Endothelial cell of umbilical vein (primary cell): Measurements from ENCODE around the gene CEP350. TPM values are rescaled to one million over a fixed set of nuclear protein-coding genes. Genes with fewer than 3 reads are reported as not detected.

Experiments
- BruUV-seq: library from RNA; stranded (reverse); fragments of 400-500 nt; replicated peaks from 2 replicates; lab custom pipeline; 2021; lab: Mats Ljungman, UMichigan
- CTCF ChIA-PET: fragments of 300-600, 350-600 bp; sonication (Branson Sonifier 250); formaldehyde crosslinking; loops from one replicate; lab custom pipeline; 2021; ENCODE audit warnings: antibody characterized with exemption, inconsistent platforms; lab: Charles Lee
- POLR2A ChIA-PET: fragments of 300-600, 350-600 bp; sonication (Branson Sonifier 250); formaldehyde crosslinking; loops from one replicate; lab custom pipeline; 2021; ENCODE audit warnings: antibody characterized with exemption, inconsistent platforms; lab: Charles Lee
- DNase-seq: peaks from one replicate; pipeline ENCODE4 v3.0.0-alpha.2; 2011; ENCODE audit warnings: low read depth, low spot score
- FAIRE-seq: peaks from 2 replicates; lab custom pipeline; 2011; peaks lifted over from hg19 to GRCh38; lab: Jason Lieb, UNC
- H2AFZ ChIP-seq: 2 replicates; pipeline ENCODE4 v1.6.0; 2012; ENCODE audit warnings: low read depth, low read length, control low read depth, inconsistent platforms
- H3K27ac ChIP-seq: 2 replicates; pipeline ENCODE4 v1.5.1; 2011; ENCODE audit warnings: low read depth, mild to moderate bottlenecking, control low read depth, low read length, moderate library complexity; ENCODE audit not compliant: insufficient read depth
- H3K27me3 ChIP-seq, 2 experiments: 2 replicates each; pipeline versions ENCODE4 v1.6.0 to v1.6.1; 2011; ENCODE audit warnings: low read length in 2 of 2, mixed read lengths in 1 of 2; ENCODE audit not compliant: control insufficient read depth in 2 of 2, insufficient read depth in 2 of 2
- H3K36me3 ChIP-seq, 2 experiments: 2 replicates in 1 of 2; 3 replicates in 1 of 2; pipeline ENCODE4 v1.5.1; 2011; ENCODE audit warnings: low read length in 2 of 2, mild to moderate bottlenecking in 1 of 2, moderate library complexity in 1 of 2; ENCODE audit not compliant: control insufficient read depth in 2 of 2, insufficient read depth in 2 of 2; ENCODE audit errors: extremely low read depth in 1 of 2
- H3K4me1 ChIP-seq: 3 replicates; pipeline ENCODE4 v1.5.1; 2011; ENCODE audit warnings: mild to moderate bottlenecking, low read length; ENCODE audit not compliant: control insufficient read depth, insufficient read depth; ENCODE audit errors: extremely low read depth
- H3K4me2 ChIP-seq: 2 replicates; pipeline ENCODE4 v1.6.1; 2011; ENCODE audit warnings: low read length, control low read depth, mixed read lengths; ENCODE audit not compliant: insufficient read depth
- H3K4me3 ChIP-seq, 3 experiments: fragments of 200-600 bp in 1 of 3; sonication (generic), shearing (Covaris generic) in 1 of 3; replicated peaks in 1 of 3; 2 replicates each; pipeline ENCODE4 v1.5.1; 2011 to 2016; ENCODE audit warnings: control low read depth in 3 of 3, low read length in 3 of 3, mild to moderate bottlenecking in 2 of 3, inconsistent platforms in 1 of 3, low read depth in 1 of 3, moderate library complexity in 1 of 3; ENCODE audit not compliant: insufficient read depth in 1 of 3
- H3K79me2 ChIP-seq: 2 replicates; pipeline ENCODE4 v1.6.0; 2012; ENCODE audit warnings: low read length, inconsistent platforms; ENCODE audit not compliant: control insufficient read depth, insufficient read depth
- H3K9ac ChIP-seq: replicated peaks from 2 replicates; pipeline ENCODE3; 2011; ENCODE audit warnings: low read length, control low read depth; ENCODE audit not compliant: insufficient read depth; ENCODE audit errors: extremely low read depth
- H3K9me1 ChIP-seq: replicated peaks from 3 replicates; pipeline ENCODE4 v1.6.0; 2011; ENCODE audit warnings: mild to moderate bottlenecking, low read length; ENCODE audit not compliant: control insufficient read depth, insufficient read depth; ENCODE audit errors: extremely low read depth
- H3K9me3 ChIP-seq: replicated peaks from 2 replicates; pipeline ENCODE4 v1.5.1; 2012; ENCODE audit warnings: low read length, inconsistent platforms; ENCODE audit not compliant: control insufficient read depth, insufficient read depth
- H4K20me1 ChIP-seq: replicated peaks from 2 replicates; pipeline ENCODE3; 2011; ENCODE audit warnings: mild to moderate bottlenecking, low read length; ENCODE audit not compliant: control insufficient read depth, insufficient read depth; ENCODE audit errors: extremely low read depth
- EZH2 ChIP-seq: IDR thresholded peaks from 2 replicates; pipeline ENCODE4 v1.6.1; 2012; ENCODE audit warnings: borderline replicate concordance, low read depth, mild to moderate bottlenecking, moderate library complexity, low read length, inconsistent platforms; ENCODE audit not compliant: severe bottlenecking
- FOS ChIP-seq: IDR thresholded peaks from 2 replicates; pipeline ENCODE4 v1.6.1; 2011; ENCODE audit warnings: mild to moderate bottlenecking, low read length, moderate library complexity, borderline replicate concordance; ENCODE audit not compliant: insufficient read depth
- GATA2 ChIP-seq: IDR thresholded peaks from 2 replicates; pipeline ENCODE4 v1.7.0; 2011; ENCODE audit warnings: low read depth, mild to moderate bottlenecking, moderate library complexity, mixed read lengths, low read length; ENCODE audit not compliant: insufficient read length, insufficient read depth
- JUN ChIP-seq: IDR thresholded peaks from 2 replicates; pipeline ENCODE4 v1.6.1; 2011; ENCODE audit warnings: borderline replicate concordance, low read depth; ENCODE audit not compliant: insufficient read length, insufficient read depth
- MYC ChIP-seq: IDR thresholded peaks from one replicate; pipeline ENCODE4 v1.6.1; 2011; ENCODE audit warnings: mild to moderate bottlenecking, low read depth, low read length
- POLR2A ChIP-seq: IDR thresholded peaks from 2 replicates; pipeline ENCODE4 v1.6.1; 2012; ENCODE audit warnings: low read depth, mild to moderate bottlenecking, control low read depth, low read length
- POLR2AphosphoS5 ChIP-seq: IDR thresholded peaks from 2 replicates; pipeline ENCODE4 v1.6.1; 2012; ENCODE audit warnings: low read depth, mild to moderate bottlenecking, control low read depth, low read length, moderate library complexity; ENCODE audit not compliant: insufficient read depth
- dilution Hi-C: fragments of 300-500 bp; cut with MboI; formaldehyde crosslinking; loops from one replicate; pipeline ENCODE4 v1.15.0; 2019; ENCODE audit warnings: low sequenced_read_pairs; ENCODE audit not compliant: extremely low pct_ligation_motif_present
- intact Hi-C: fragments of 100-400 bp; cut with micrococcal nuclease; formaldehyde crosslinking; loops from one replicate; pipeline ENCODE4 v1.10.0; 2022
- polyA plus RNA-seq, 4 experiments: library from polyadenylated mRNA; depleted of rRNA in 3 of 4; stranded (reverse) in 3 of 4; unstranded in 1 of 4; fragments of >200 nt; gene quantifications; 2 replicates each; pipeline versions ENCODE4 v1.2.1 to v1.2.3, GENCODE V29; 2011 to 2012; ENCODE audit warnings: missing spikeins in 1 of 4
- total RNA-seq: library from RNA; stranded (reverse); gene quantifications from 2 replicates; pipeline ENCODE4 v1.2.3, GENCODE V29; 2021
- TF ChIP-seq, protein P1 (sequence below), 2 donors: IDR thresholded peaks; 1 replicate in 1 of 2; 2 replicates in 1 of 2; pipeline ENCODE4 v1.5.1; 2011; ENCODE audit warnings: low read length in 2 of 2, mild to moderate bottlenecking in 2 of 2, moderate library complexity in 2 of 2, control low read depth in 1 of 2, inconsistent platforms in 1 of 2, low read depth in 1 of 2; ENCODE audit not compliant: insufficient read depth in 1 of 2; ENCODE audit errors: extremely low read depth in 1 of 2
- TF ChIP-seq, protein P2 (sequence below): IDR thresholded peaks from 2 replicates; pipeline ENCODE4 v1.6.1; 2011; ENCODE audit not compliant: insufficient read depth, insufficient read length

Gene CEP350
- total and polyA plus RNA-seq, 2 donors (not counting 3 experiments of a cell fraction or from before 2014, with no cell fraction given), result 4.8 to 30.1 TPM

DNA sequence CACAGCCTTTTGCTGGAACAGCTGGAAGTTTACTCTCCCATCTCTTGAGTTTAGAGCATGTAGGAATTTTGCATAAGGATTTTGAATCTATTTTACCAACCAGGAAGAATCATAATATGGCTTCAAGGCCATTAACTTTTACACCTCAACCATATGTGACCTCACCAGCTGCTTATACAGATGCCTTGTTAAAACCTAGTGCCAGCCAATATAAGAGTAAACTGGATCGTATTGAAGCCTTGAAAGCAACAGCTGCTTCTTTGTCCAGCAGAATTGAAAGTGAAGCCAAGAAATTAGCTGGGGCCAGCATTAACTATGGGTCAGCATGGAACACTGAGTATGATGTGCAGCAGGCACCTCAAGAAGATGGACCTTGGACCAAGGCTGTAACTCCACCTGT, 65.4 kb downstream of the CEP350 start:
- intact Hi-C loops, result no loop called here
- no peak overlapping the region for H3K27ac ChIP-seq
- no peaks in the 10 kb centered on the region for H3K9me3 ChIP-seq
- no peaks in the 10 kb centered on the region for H3K4me1 ChIP-seq
- no TSS peak for BruUV-seq
- no peaks in the 10 kb centered on the region for H3K9me1 ChIP-seq
- no peak overlapping the region for H3K9ac ChIP-seq
- no peak overlapping the region for H2AFZ ChIP-seq
- TF ChIP-seq, protein P1, sequence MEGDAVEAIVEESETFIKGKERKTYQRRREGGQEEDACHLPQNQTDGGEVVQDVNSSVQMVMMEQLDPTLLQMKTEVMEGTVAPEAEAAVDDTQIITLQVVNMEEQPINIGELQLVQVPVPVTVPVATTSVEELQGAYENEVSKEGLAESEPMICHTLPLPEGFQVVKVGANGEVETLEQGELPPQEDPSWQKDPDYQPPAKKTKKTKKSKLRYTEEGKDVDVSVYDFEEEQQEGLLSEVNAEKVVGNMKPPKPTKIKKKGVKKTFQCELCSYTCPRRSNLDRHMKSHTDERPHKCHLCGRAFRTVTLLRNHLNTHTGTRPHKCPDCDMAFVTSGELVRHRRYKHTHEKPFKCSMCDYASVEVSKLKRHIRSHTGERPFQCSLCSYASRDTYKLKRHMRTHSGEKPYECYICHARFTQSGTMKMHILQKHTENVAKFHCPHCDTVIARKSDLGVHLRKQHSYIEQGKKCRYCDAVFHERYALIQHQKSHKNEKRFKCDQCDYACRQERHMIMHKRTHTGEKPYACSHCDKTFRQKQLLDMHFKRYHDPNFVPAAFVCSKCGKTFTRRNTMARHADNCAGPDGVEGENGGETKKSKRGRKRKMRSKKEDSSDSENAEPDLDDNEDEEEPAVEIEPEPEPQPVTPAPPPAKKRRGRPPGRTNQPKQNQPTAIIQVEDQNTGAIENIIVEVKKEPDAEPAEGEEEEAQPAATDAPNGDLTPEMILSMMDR (IDR thresholded peaks at IDR 0.05; ENCODE audit: extremely low read depth in 1 of 2, insufficient read depth in 1 of 2, low read depth in 1 of 2, low read length in 2 of 2), result no peak
- TF ChIP-seq GATA2 (no peak), FOS (no peak), EZH2 (no peak), POLR2A (no peak), JUN (no peak), POLR2AphosphoS5 (no peak), MYC (no peak)
- TF ChIP-seq, protein P2, sequence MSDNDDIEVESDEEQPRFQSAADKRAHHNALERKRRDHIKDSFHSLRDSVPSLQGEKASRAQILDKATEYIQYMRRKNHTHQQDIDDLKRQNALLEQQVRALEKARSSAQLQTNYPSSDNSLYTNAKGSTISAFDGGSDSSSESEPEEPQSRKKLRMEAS, result no peak
- peaks cover 6 to 15% of the 10 kb centered on the region in 2 experiments for H3K36me3 ChIP-seq
- no peak overlapping the region for H3K4me2 ChIP-seq
- ChIA-PET CTCF (no interaction called here), POLR2A (no interaction called here)
- no peak for DNase-seq
- no peaks in the 10 kb centered on the region for H3K79me2 ChIP-seq
- no peaks in the 10 kb centered on the region for H3K27me3 ChIP-seq
- dilution Hi-C loops, result no loop called here
- no peak for FAIRE-seq
- H4K20me1 ChIP-seq, result no peaks in the 10 kb centered on the region
- H3K4me3 ChIP-seq, result no peak overlapping the region
